Measurements from ENCODE around the gene ELF1. TPM values are rescaled to one million over a fixed set of nuclear protein-coding genes. Genes with fewer than 3 reads are reported as not detected.
A peak's percentile ranks its signal among the peaks of the same experiment; 100 is the strongest.
"Not testable (repeated sequence)": the region's sequence is repeated elsewhere in the genome, so short reads cannot be mapped to it uniquely, and the experiment has no call there.

Gene ELF1
- total RNA-seq, 4 donors from 2014 or later, result 105 to 119 (median 110) TPM

DNA sequence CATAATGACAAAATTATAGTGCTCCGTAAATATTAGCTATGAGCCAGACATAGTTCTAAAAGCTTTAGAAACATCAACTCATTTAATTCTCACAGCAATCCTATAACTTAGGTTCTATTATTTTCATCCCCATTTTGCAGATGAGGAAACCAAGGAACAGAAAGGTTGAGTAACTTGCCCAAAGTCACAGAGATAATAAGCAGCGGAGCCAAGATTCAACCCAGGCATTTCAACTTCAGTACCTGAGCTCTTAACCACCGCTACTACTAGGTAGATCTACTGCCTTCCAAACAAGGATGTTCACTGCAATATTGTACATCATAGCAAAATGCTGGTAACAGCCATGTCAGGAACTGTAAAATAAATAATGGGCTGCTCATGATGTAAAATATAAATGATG lies 39.9 kb downstream of the ELF1 start:
- TF ChIP-seq POLR2A (IDR thresholded peaks at IDR 0.05), result no peak
- intact Hi-C loops (cut with DNase I), result no loop called here
- no peaks in the 10 kb centered on the region for H3K27me3 ChIP-seq
- H3K27ac ChIP-seq, result peak overlapping the region in 2 of 3 donors; percentile 86 to 87
- peaks cover 57 to 83% of the 10 kb centered on the region in 2 donors for H3K4me1 ChIP-seq
- H3K9me3 ChIP-seq, result no peaks in the 10 kb centered on the region
- DNase-seq, result no peak
- no peaks in the 10 kb centered on the region for H3K36me3 ChIP-seq
- H3K4me3 ChIP-seq (replicated peaks in 1 of 3), result no peak overlapping the region
- 74 to 85% methylated on average over 3 of the region's 3 CpGs for WGBS, 2 donors

DNA sequence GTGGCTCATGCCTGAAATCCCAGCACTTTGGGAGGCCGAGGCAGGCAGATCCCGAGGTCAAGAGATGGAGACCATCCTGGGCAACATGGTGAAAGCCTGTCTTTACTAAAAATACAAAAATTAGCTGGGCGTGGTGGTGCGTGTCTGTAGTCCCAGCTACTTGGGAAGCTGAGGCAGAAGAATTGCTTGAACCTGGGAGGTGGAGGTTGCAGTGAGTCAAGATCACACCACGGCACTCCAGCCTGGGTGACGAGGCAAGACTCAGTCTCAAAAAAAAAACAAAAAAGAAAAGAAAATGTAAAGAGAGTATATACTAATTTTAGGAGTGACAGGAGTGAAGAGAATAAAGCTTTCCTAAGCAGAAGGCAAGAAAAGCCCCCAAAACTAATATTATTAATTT lies 41.0 kb downstream of the ELF1 start:
- WGBS, 2 donors, result 75 to 90% methylated on average over 6 of the region's 6 CpGs
- H3K9me3 ChIP-seq; DNase-seq; intact Hi-C loops (cut with DNase I); H3K36me3 ChIP-seq; H3K27me3 ChIP-seq; H3K4me3 ChIP-seq (replicated peaks in 1 of 3): not testable (repeated sequence)
- Histone ChIP-seq H3K27ac (peak overlapping the region in 2 of 3 donors; percentile 16 to 57), H3K4me1 (peaks cover 57 to 82% of the 10 kb centered on the region in 2 donors)

DNA sequence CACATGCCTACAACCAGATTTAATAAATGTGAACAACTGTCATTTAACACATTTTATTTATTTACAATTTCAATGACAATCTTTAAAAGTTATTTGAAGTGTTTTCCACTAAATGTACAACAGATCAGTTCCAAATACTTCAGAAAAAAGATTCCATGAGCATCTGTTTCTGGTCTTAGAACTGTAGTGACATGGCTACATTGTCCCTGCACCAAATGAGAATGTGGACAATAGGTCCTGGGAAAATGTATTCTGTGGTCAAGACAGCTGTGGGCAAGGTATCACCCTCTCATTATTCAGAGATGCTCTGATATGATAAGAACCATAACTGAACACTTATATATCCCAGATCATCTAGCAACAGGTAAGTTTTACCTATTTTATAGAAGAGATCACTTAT lies 43.7 kb downstream of the ELF1 start:
- TF ChIP-seq, protein P1, sequence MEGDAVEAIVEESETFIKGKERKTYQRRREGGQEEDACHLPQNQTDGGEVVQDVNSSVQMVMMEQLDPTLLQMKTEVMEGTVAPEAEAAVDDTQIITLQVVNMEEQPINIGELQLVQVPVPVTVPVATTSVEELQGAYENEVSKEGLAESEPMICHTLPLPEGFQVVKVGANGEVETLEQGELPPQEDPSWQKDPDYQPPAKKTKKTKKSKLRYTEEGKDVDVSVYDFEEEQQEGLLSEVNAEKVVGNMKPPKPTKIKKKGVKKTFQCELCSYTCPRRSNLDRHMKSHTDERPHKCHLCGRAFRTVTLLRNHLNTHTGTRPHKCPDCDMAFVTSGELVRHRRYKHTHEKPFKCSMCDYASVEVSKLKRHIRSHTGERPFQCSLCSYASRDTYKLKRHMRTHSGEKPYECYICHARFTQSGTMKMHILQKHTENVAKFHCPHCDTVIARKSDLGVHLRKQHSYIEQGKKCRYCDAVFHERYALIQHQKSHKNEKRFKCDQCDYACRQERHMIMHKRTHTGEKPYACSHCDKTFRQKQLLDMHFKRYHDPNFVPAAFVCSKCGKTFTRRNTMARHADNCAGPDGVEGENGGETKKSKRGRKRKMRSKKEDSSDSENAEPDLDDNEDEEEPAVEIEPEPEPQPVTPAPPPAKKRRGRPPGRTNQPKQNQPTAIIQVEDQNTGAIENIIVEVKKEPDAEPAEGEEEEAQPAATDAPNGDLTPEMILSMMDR (IDR thresholded peaks at IDR 0.05), result no peak
- TF ChIP-seq POLR2A (IDR thresholded peaks at IDR 0.05), result no peak
- peaks cover 77 to 91% of the 10 kb centered on the region in 2 donors for H3K4me1 ChIP-seq
- no peaks in the 10 kb centered on the region for H3K9me3 ChIP-seq
- intact Hi-C loops (cut with DNase I), result no loop called here
- no peak overlapping the region for H3K27ac ChIP-seq
- no peak for DNase-seq
- H3K27me3 ChIP-seq, result no peaks in the 10 kb centered on the region
- H3K4me3 ChIP-seq (replicated peaks in 1 of 3), result no peak overlapping the region
- H3K36me3 ChIP-seq, result no peaks in the 10 kb centered on the region

DNA sequence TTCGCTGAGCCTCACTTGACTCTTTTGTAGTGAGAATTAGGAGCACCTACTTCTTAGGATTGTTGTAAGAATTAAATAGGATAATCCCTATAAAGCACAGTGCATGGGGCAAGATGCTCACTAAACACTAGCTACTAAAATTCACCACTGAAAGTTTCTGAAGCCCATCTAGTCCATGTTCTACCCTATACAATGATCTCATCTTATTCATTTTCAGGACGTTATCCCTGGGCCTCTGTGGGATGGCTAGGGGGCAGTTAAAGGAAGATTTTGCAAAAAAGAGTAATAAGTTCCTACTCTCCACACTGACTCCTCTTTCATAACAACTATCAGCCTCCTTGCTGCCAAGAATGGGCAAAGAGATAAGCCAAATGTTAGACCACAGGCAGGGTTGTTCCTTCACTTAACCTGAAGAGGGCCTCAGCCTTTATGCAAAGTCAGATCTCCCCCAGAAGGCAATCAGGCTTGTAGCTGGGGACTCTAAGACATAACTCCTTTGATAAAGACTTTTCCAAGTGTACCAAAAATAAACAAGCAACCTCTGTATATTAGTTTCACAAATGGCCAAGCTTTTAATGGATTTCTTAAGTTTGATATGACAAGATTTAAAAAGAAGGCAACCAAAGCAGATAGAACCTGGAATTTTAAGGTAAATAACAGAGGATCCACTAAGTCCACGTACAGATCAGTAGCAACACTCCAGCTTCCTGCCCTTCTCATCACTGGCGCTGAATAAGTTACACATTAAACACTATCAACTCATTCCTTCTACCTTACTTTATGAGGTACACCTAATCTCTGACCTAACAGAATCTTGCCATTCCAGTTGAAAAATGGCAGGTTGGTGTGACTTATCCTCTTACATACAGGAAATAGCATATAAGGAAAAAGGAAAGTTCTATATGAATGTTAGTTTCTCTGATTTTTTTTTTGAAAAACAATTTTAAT lies 44.4 kb downstream of the ELF1 start:
- Histone ChIP-seq H3K4me3 (replicated peaks in 1 of 3) (no peak overlapping the region), H3K27me3 (no peaks in the 10 kb centered on the region), H3K9me3 (no peaks in the 10 kb centered on the region), H3K27ac (peak overlapping the region in 1 of 3 donors; percentile 9), H3K36me3 (no peaks in the 10 kb centered on the region), H3K4me1 (peaks cover 84 to 90% of the 10 kb centered on the region in 2 donors)
- intact Hi-C loops (cut with DNase I), result no loop called here
- DNase-seq, result no peak
- 52 to 58% methylated on average over 4 of the region's 4 CpGs for whole genome bisulfite sequencing, 2 donors
- TF ChIP-seq, protein P1 (IDR thresholded peaks at IDR 0.05), result peak in 4 of 6 experiments; percentile 36 to 50 (median 46)
- no peak for TF ChIP-seq POLR2A (IDR thresholded peaks at IDR 0.05)

DNA sequence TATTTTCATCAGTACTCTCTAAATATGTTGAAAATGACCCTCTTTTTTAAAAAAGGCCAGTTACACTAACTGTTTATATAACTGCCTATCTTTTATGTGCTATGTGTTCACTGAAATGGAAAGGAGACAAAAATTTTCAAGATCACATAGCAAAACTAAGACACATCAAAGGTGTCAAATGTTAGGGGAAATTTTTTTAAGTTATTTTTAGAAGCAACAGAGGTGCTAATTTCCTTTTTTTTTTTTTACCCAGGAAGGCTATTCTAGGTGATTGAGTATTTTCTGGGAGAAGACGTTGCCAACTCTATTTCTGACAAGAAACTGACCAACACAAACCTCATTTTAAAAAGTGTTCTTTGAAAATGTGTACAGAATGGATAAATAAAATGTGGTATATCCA lies 45.7 kb downstream of the ELF1 start:
- 45 to 63% methylated on average over 1 of the region's 1 CpG for WGBS, 2 donors
- intact Hi-C loops (cut with DNase I), result no loop called here

More for the DNA sequence above, 45.7 kb downstream of the ELF1 start:
- Histone ChIP-seq H3K36me3 (no peaks in the 10 kb centered on the region), H3K4me3 (replicated peaks in 1 of 3) (no peak overlapping the region), H3K27me3 (no peaks in the 10 kb centered on the region), H3K4me1 (peaks cover 90 to 97% of the 10 kb centered on the region in 2 donors), H3K27ac (peak overlapping the region in 1 of 3 donors; percentile 4), H3K9me3 (no peaks in the 10 kb centered on the region)
- DNase-seq, result no peak
- TF ChIP-seq, protein P1 (IDR thresholded peaks at IDR 0.05), result no peak
- no peak for TF ChIP-seq POLR2A (IDR thresholded peaks at IDR 0.05)
